ENCODE results near the gene SMG6.

- TF ChIP-seq CTCF (IDR thresholded peaks at IDR 0.05; ENCODE audit: low read length) = no peak
- TF ChIP-seq EZH2 (IDR thresholded peaks at IDR 0.05; ENCODE audit: borderline replicate concordance, low read length) = no peak
Observed at GRCh38 chr17:2186937-2187336, 116.6 kb downstream of the SMG6 start.

Data from OCI-LY1 (cell line).